Mesenchymal stem cell (in vitro differentiated cells and primary cell): ENCODE data around the gene PI4K2B.
A peak's percentile ranks its signal among the peaks of the same experiment; 100 is the strongest.
"Not testable (repeated sequence)": the region's sequence is repeated elsewhere in the genome, so short reads cannot be mapped to it uniquely, and the experiment has no call there.

Source experiments
- DNase-seq: peaks from one replicate; pipeline ENCODE4 v3.0.0-alpha.2; 2013
- H2AFZ ChIP-seq: one replicate; pipeline ENCODE4 v1.6.1; 2013; ENCODE audit warnings: low read depth, mild to moderate bottlenecking, control low read depth, inconsistent platforms, low read length, moderate library complexity
- H2AK5ac ChIP-seq: 2 replicates; pipeline ENCODE4 v1.6.1; 2013; ENCODE audit warnings: low read length, moderate library complexity, mild to moderate bottlenecking, inconsistent platforms; ENCODE audit not compliant: severe bottlenecking
- H2BK120ac ChIP-seq: one replicate; pipeline ENCODE4 v1.6.1; 2013; ENCODE audit warnings: low read depth, mild to moderate bottlenecking, inconsistent platforms, low read length, moderate library complexity
- H2BK12ac ChIP-seq, 2 experiments: one replicate each; pipeline ENCODE4 v1.6.1; 2013; ENCODE audit warnings: inconsistent platforms in 2 of 2, low read length in 2 of 2, mild to moderate bottlenecking in 2 of 2, moderate library complexity in 2 of 2, control low read depth in 1 of 2
- H2BK15ac ChIP-seq: one replicate; pipeline ENCODE4 v1.6.1; 2013; ENCODE audit warnings: mild to moderate bottlenecking, low read depth, inconsistent platforms; ENCODE audit not compliant: poor library complexity, severe bottlenecking
- H2BK5ac ChIP-seq: 2 replicates; pipeline ENCODE4 v1.6.1; 2013; ENCODE audit warnings: low read depth, mild to moderate bottlenecking, low read length, control low read depth, inconsistent platforms; ENCODE audit not compliant: poor library complexity, severe bottlenecking
- H3K14ac ChIP-seq, 2 experiments: one replicate each; pipeline ENCODE4 v1.6.1; 2013; ENCODE audit warnings: inconsistent platforms in 2 of 2, low read length in 2 of 2, control low read depth in 1 of 2, mild to moderate bottlenecking in 1 of 2, moderate library complexity in 1 of 2
- H3K18ac ChIP-seq, 2 experiments: one replicate each; pipeline ENCODE4 v1.6.1; 2013; ENCODE audit warnings: inconsistent platforms in 2 of 2, low read length in 2 of 2, control low read depth in 1 of 2, low read depth in 1 of 2, mild to moderate bottlenecking in 1 of 2
- H3K23ac ChIP-seq, 2 experiments: one replicate each; pipeline ENCODE4 v1.6.1; 2013; ENCODE audit warnings: inconsistent platforms in 2 of 2, low read length in 2 of 2, mild to moderate bottlenecking in 2 of 2, moderate library complexity in 2 of 2, control low read depth in 1 of 2
- H3K27ac ChIP-seq: 2 replicates; pipeline ENCODE4 v1.5.1; 2013; ENCODE audit warnings: mild to moderate bottlenecking, moderate library complexity, low read length, control low read depth, inconsistent platforms; ENCODE audit not compliant: poor library complexity, severe bottlenecking
- H3K27me3 ChIP-seq, 2 experiments: 2 replicates each; pipeline versions ENCODE4 v1.6.1 to v1.7.0; 2013; ENCODE audit warnings: low read length in 2 of 2, mild to moderate bottlenecking in 2 of 2, moderate library complexity in 2 of 2, control low read depth in 1 of 2, inconsistent platforms in 1 of 2; ENCODE audit not compliant: control insufficient read depth in 1 of 2, insufficient read depth in 1 of 2
- H3K36me3 ChIP-seq, 2 experiments: 2 replicates each; pipeline versions ENCODE4 v1.6.1 to v1.7.0; 2013; ENCODE audit warnings: low read length in 2 of 2, control low read depth in 1 of 2, inconsistent platforms in 1 of 2, low read depth in 1 of 2, mild to moderate bottlenecking in 1 of 2; ENCODE audit not compliant: insufficient read depth in 2 of 2, control insufficient read depth in 1 of 2
- H3K4ac ChIP-seq, 2 experiments: one replicate each; pipeline ENCODE4 v1.6.1; 2013; ENCODE audit warnings: inconsistent platforms in 2 of 2, low read length in 2 of 2, mild to moderate bottlenecking in 2 of 2, moderate library complexity in 2 of 2, control low read depth in 1 of 2, low read depth in 1 of 2
- H3K4me1 ChIP-seq: 2 replicates; pipeline ENCODE4 v1.6.1; 2013; ENCODE audit warnings: low read depth, low read length, control low read depth; ENCODE audit not compliant: control insufficient read depth, insufficient read depth
- H3K4me2 ChIP-seq: 2 replicates; pipeline ENCODE4 v1.6.1; 2013; ENCODE audit warnings: low read length, mild to moderate bottlenecking, inconsistent platforms; ENCODE audit not compliant: poor library complexity, severe bottlenecking
- H3K4me3 ChIP-seq, 2 experiments: 2 replicates each; pipeline versions ENCODE4 v1.5.1 to v1.7.0; 2013; ENCODE audit warnings: low read length in 2 of 2, mild to moderate bottlenecking in 2 of 2, control low read depth in 1 of 2, low read depth in 1 of 2; ENCODE audit not compliant: insufficient read depth in 1 of 2
- H3K79me1 ChIP-seq: replicated peaks from 2 replicates; pipeline ENCODE4 v1.6.1; 2013; ENCODE audit warnings: mild to moderate bottlenecking, control low read depth, low read length, inconsistent platforms; ENCODE audit not compliant: poor library complexity, severe bottlenecking
- H3K9ac ChIP-seq: 2 replicates; pipeline ENCODE4 v1.7.0; 2013; ENCODE audit warnings: mild to moderate bottlenecking, low read length, moderate library complexity
- H3K9me3 ChIP-seq: 2 replicates; pipeline ENCODE4 v1.7.0; 2013; ENCODE audit warnings: mild to moderate bottlenecking, low read length; ENCODE audit not compliant: control insufficient read depth
- H4K8ac ChIP-seq: one replicate; pipeline ENCODE4 v1.6.1; 2013; ENCODE audit warnings: inconsistent platforms, mild to moderate bottlenecking, low read length, moderate library complexity
- H4K91ac ChIP-seq: one replicate; pipeline ENCODE4 v1.6.1; 2013; ENCODE audit warnings: mild to moderate bottlenecking, low read length, inconsistent platforms
- WGBS: methylation state at CpG from one replicate; pipeline ENCODE4 v1.1.7; 2013; ENCODE audit warnings: mixed read lengths; 5-methylcytosine and 5-hydroxymethylcytosine counted together

PI4K2B gene

GRCh38 chr4:25253071-25253445 lies 19.2 kb downstream of the PI4K2B start:
- Histone ChIP-seq H2AFZ (no peak overlapping the region), H3K27ac (no peak overlapping the region), H3K14ac (no peak overlapping the region), H3K4me3 (peak overlapping the region in 1 of 2 experiments; percentile 51), H3K4me2 (no peak overlapping the region), H3K36me3 (peaks cover 10 to 33% of the 10 kb centered on the region in 2 experiments), H3K27me3 (no peaks in the 10 kb centered on the region), H3K23ac (no peak overlapping the region), H4K91ac (no peak overlapping the region), H2BK12ac (no peak overlapping the region), H3K79me1 (peaks cover 18% of the 10 kb centered on the region), H4K8ac (no peak overlapping the region), H3K18ac (no peak overlapping the region), H2BK5ac (no peak overlapping the region), H3K4me1 (no peaks in the 10 kb centered on the region), H3K9ac (peak overlapping the region; percentile 66), H2BK15ac (no peak overlapping the region), H3K4ac (no peak overlapping the region), H3K9me3 (no peaks in the 10 kb centered on the region), H2BK120ac (no peak overlapping the region), H2AK5ac (no peak overlapping the region)
- no peak for DNase-seq
- no CpG with 5 or more reads among the region's 2 CpGs for WGBS

GRCh38 chr4:25253786-25254185 lies 20.0 kb downstream of the PI4K2B start:
- H3K27ac ChIP-seq, H3K9me3 ChIP-seq, H2AFZ ChIP-seq, H2BK5ac ChIP-seq, H3K4me2 ChIP-seq, H3K23ac ChIP-seq, H3K27me3 ChIP-seq, H4K91ac ChIP-seq, H3K4me1 ChIP-seq, H2AK5ac ChIP-seq, H2BK120ac ChIP-seq, H3K4ac ChIP-seq, H2BK12ac ChIP-seq, H4K8ac ChIP-seq, H3K4me3 ChIP-seq, H3K9ac ChIP-seq, DNase-seq, H3K14ac ChIP-seq, H2BK15ac ChIP-seq, H3K18ac ChIP-seq: not testable (repeated sequence)
- H3K79me1 ChIP-seq: peaks cover 18% of the 10 kb centered on the region
- 97% methylated on average over 11 of the region's 12 CpGs for WGBS
- H3K36me3 ChIP-seq: peaks cover 10 to 33% of the 10 kb centered on the region in 2 experiments

GRCh38 chr4:25258980-25259578 lies 25.2 kb downstream of the PI4K2B start:
- no peaks in the 10 kb centered on the region for H3K9me3 ChIP-seq
- H3K36me3 ChIP-seq: peaks cover 10 to 76% of the 10 kb centered on the region in 2 experiments
- H3K23ac ChIP-seq: no peak overlapping the region
- peaks cover 12% of the 10 kb centered on the region for H3K79me1 ChIP-seq
- peak; percentile 38 for DNase-seq
- WGBS: 100% methylated on average over 1 of the region's 2 CpGs
- no peak overlapping the region for H3K14ac ChIP-seq
- no peaks in the 10 kb centered on the region for H3K27me3 ChIP-seq
- no peak overlapping the region for H3K27ac ChIP-seq
- H3K9ac ChIP-seq: no peak overlapping the region
- H2BK12ac ChIP-seq: no peak overlapping the region
- no peak overlapping the region for H3K4me3 ChIP-seq
- H3K4me2 ChIP-seq: no peak overlapping the region
- no peak overlapping the region for H2AK5ac ChIP-seq
- no peak overlapping the region for H2BK15ac ChIP-seq
- H2BK5ac ChIP-seq: no peak overlapping the region
- H2AFZ ChIP-seq: no peak overlapping the region
- no peak overlapping the region for H2BK120ac ChIP-seq
- no peak overlapping the region for H4K91ac ChIP-seq
- H3K4me1 ChIP-seq: no peaks in the 10 kb centered on the region
- H3K4ac ChIP-seq: no peak overlapping the region
- H3K18ac ChIP-seq: no peak overlapping the region
- no peak overlapping the region for H4K8ac ChIP-seq

GRCh38 chr4:25271866-25272265 lies 38.0 kb downstream of the PI4K2B start:
- no peak overlapping the region for H2AFZ ChIP-seq
- no peaks in the 10 kb centered on the region for H3K4me1 ChIP-seq
- no peak overlapping the region for H3K9ac ChIP-seq
- H3K4ac ChIP-seq: no peak overlapping the region
- H2BK120ac ChIP-seq: no peak overlapping the region
- H3K9me3 ChIP-seq: no peaks in the 10 kb centered on the region
- H3K18ac ChIP-seq: no peak overlapping the region
- no peak overlapping the region for H2AK5ac ChIP-seq
- no peak overlapping the region for H2BK5ac ChIP-seq
- peaks cover 8% of the 10 kb centered on the region for H3K79me1 ChIP-seq
- H3K4me2 ChIP-seq: no peak overlapping the region
- H3K27ac ChIP-seq: no peak overlapping the region
- H2BK15ac ChIP-seq: no peak overlapping the region
- H4K8ac ChIP-seq: no peak overlapping the region
- no peak overlapping the region for H3K4me3 ChIP-seq
- no peak overlapping the region for H2BK12ac ChIP-seq
- peaks cover 0 to 85% of the 10 kb centered on the region in 2 experiments for H3K36me3 ChIP-seq
- no peaks in the 10 kb centered on the region for H3K27me3 ChIP-seq
- DNase-seq: no peak
- 97% methylated on average over 2 of the region's 3 CpGs for WGBS
- no peak overlapping the region for H3K14ac ChIP-seq
- no peak overlapping the region for H4K91ac ChIP-seq
- no peak overlapping the region for H3K23ac ChIP-seq
